SK-N-SH treated with all-trans-retinoic acid at 6 μM for 48 hours (cell line): ENCODE measurements around the gene EML6.

ENCODE experiments used
- ATAC-seq: fragments of 200-7000 bp; cut with Tn5 transposase; 3 replicates; pipeline ENCODE4 v1.9.1; 2020; ENCODE audit warnings: mild to moderate bottlenecking, moderate library complexity
- CREB5 ChIP-seq: fragments of 250-450 bp; sonication (Bioruptor Pico); IDR thresholded peaks from 2 replicates; pipeline ENCODE4 v1.5.1; 2020; ENCODE audit warnings: low read depth, mild to moderate bottlenecking, moderate library complexity
- CSDC2 ChIP-seq: fragments of 250-450 bp; sonication (Bioruptor Pico); IDR thresholded peaks from 2 replicates; pipeline ENCODE4 v1.5.0; 2020; ENCODE audit warnings: mild to moderate bottlenecking, moderate library complexity
- CSRNP3 ChIP-seq: fragments of 250-450 bp; sonication (Bioruptor Pico); IDR thresholded peaks from 2 replicates; pipeline ENCODE4 v1.5.1; 2021; ENCODE audit warnings: mild to moderate bottlenecking, moderate library complexity
- ESRRG ChIP-seq: fragments of 250-450 bp; sonication (Bioruptor Pico); IDR thresholded peaks from 2 replicates; pipeline ENCODE4 v1.6.1; 2021; ENCODE audit warnings: mild to moderate bottlenecking
- GLIS3 ChIP-seq: fragments of 250-450 bp; sonication (Bioruptor Pico); IDR thresholded peaks from 2 replicates; pipeline ENCODE4 v1.5.0; 2020; ENCODE audit warnings: mild to moderate bottlenecking, moderate library complexity
- ISL1 ChIP-seq: fragments of 250-450 bp; sonication (Bioruptor Pico); IDR thresholded peaks from 2 replicates; pipeline ENCODE4 v2.1.2; 2022; ENCODE audit warnings: mild to moderate bottlenecking, moderate library complexity
- OSR1 ChIP-seq: fragments of 250-450 bp; sonication (Bioruptor Pico); IDR thresholded peaks from 2 replicates; pipeline ENCODE4 v1.8.0; 2022; ENCODE audit warnings: moderate library complexity, mild to moderate bottlenecking, inconsistent platforms
- PATZ1 ChIP-seq: fragments of 250-450 bp; sonication (Bioruptor Pico); IDR thresholded peaks from 2 replicates; pipeline ENCODE4 v1.8.0; 2020; ENCODE audit warnings: mild to moderate bottlenecking, moderate library complexity, borderline replicate concordance
- POU6F1 ChIP-seq: fragments of 250-450 bp; sonication (Bioruptor Pico); IDR thresholded peaks from 2 replicates; pipeline ENCODE4 v1.8.0; 2021; ENCODE audit warnings: low read depth, mild to moderate bottlenecking, moderate library complexity, borderline replicate concordance
- PPARA ChIP-seq: fragments of 250-450 bp; sonication (Bioruptor Pico); IDR thresholded peaks from 2 replicates; pipeline ENCODE4 v1.5.0; 2020; ENCODE audit warnings: mild to moderate bottlenecking, borderline replicate concordance
- RARB ChIP-seq: fragments of 250-450 bp; sonication (Bioruptor Pico); IDR thresholded peaks from 2 replicates; pipeline ENCODE4 v1.8.0; 2021; ENCODE audit warnings: mild to moderate bottlenecking, moderate library complexity
- SNAI2 ChIP-seq: fragments of 250-450 bp; sonication (Bioruptor Pico); IDR thresholded peaks from 2 replicates; pipeline ENCODE4 v1.5.0; 2020; ENCODE audit warnings: mild to moderate bottlenecking, moderate library complexity
- TCF4 ChIP-seq: fragments of 250-450 bp; sonication (Bioruptor Pico); IDR thresholded peaks from 2 replicates; pipeline ENCODE4 v1.8.0; 2021; ENCODE audit warnings: mild to moderate bottlenecking, moderate library complexity, borderline replicate concordance
- TSHZ2 ChIP-seq: fragments of 250-450 bp; sonication (Bioruptor Pico); IDR thresholded peaks from 2 replicates; pipeline ENCODE4 v1.5.0; 2020; ENCODE audit warnings: mild to moderate bottlenecking, moderate library complexity
- ZC3H10 ChIP-seq: fragments of 250-450 bp; sonication (Bioruptor Pico); IDR thresholded peaks from 2 replicates; pipeline ENCODE4 v1.5.1; 2021; ENCODE audit warnings: mild to moderate bottlenecking, moderate library complexity
- ZFP3 ChIP-seq: fragments of 250-450 bp; sonication (Bioruptor Pico); IDR thresholded peaks from 2 replicates; pipeline ENCODE4 v1.5.0; 2020; ENCODE audit warnings: mild to moderate bottlenecking, moderate library complexity
- ZFP30 ChIP-seq: fragments of 450-650 bp; formaldehyde crosslinking; IDR thresholded peaks from 2 replicates; pipeline ENCODE4 v1.5.0; 2022; ENCODE audit warnings: mild to moderate bottlenecking, moderate library complexity
- ZNF565 ChIP-seq: fragments of 450-650 bp; formaldehyde crosslinking; conservative IDR thresholded peaks from 2 replicates; pipeline ENCODE4 v1.5.0; 2020; ENCODE audit warnings: low read depth, mild to moderate bottlenecking, moderate library complexity
- ZNF70 ChIP-seq: fragments of 450-650 bp; formaldehyde crosslinking; IDR thresholded peaks from 2 replicates; pipeline ENCODE4 v1.5.0; 2020; ENCODE audit warnings: mild to moderate bottlenecking, moderate library complexity
- ZNF8 ChIP-seq: fragments of 450-650 bp; formaldehyde crosslinking; IDR thresholded peaks from 2 replicates; pipeline ENCODE4 v1.5.0; 2020; ENCODE audit warnings: mild to moderate bottlenecking, moderate library complexity

EML6 gene

GRCh38 chr2:54962935-54963440, 239.5 kb downstream of the EML6 start:
- ATAC-seq: no peak
- TF ChIP-seq OSR1 (CRISPR knock-in tag): no peak
- no peak for TF ChIP-seq TSHZ2 (CRISPR knock-in tag)
- no peak for TF ChIP-seq CSDC2 (CRISPR knock-in tag)
- TF ChIP-seq PATZ1 (CRISPR knock-in tag): no peak
- no peak for TF ChIP-seq POU6F1
- no peak for TF ChIP-seq ZC3H10 (CRISPR knock-in tag)
- TF ChIP-seq ZNF70 (CRISPR knock-in tag): no peak
- TF ChIP-seq ZNF8 (CRISPR knock-in tag): no peak
- no peak for TF ChIP-seq ZFP30 (CRISPR knock-in tag)
- no peak for TF ChIP-seq ZNF565 (CRISPR knock-in tag)
- no peak for TF ChIP-seq CREB5 (CRISPR knock-in tag)
- TF ChIP-seq ESRRG: no peak
- TF ChIP-seq SNAI2: no peak
- no peak for TF ChIP-seq ZFP3
- no peak for TF ChIP-seq CSRNP3
- TF ChIP-seq TCF4: no peak

GRCh38 chr2:54963476-54963875, 240.0 kb downstream of the EML6 start:
- peak; percentile 2 for ATAC-seq
- TF ChIP-seq TCF4 (no peak), RARB (CRISPR knock-in tag) (no peak), PATZ1 (CRISPR knock-in tag) (no peak), OSR1 (CRISPR knock-in tag) (no peak), GLIS3 (CRISPR knock-in tag) (no peak), TSHZ2 (CRISPR knock-in tag) (no peak), CSRNP3 (no peak), ISL1 (CRISPR knock-in tag) (no peak), ESRRG (no peak), PPARA (no peak)
